ENCODE data around the gene CHML.

The CHML gene

GRCh38 chr1:241644259-241644658 is 4.1 kb upstream of the CHML start:
- no peak for DNase-seq

- no peak for DNase-seq
Observed at GRCh38 chr1:241642593-241642944, 2.4 kb upstream of the CHML start.

GRCh38 chr1:241641773-241642592 is 1.8 kb upstream of the CHML start:
- no peak for DNase-seq

- no peak for DNase-seq
Observed at GRCh38 chr1:241640867-241641622, 876 bp upstream of the CHML start.

- DNase-seq, result peak; percentile 29
Observed at GRCh38 chr1:241639623-241640148, 483 bp downstream of the CHML start.

- no peak for DNase-seq
Observed at GRCh38 chr1:241638909-241639622, 1.1 kb downstream of the CHML start.

- DNase-seq, result no peak
Observed at GRCh38 chr1:241638099-241638682, 2.0 kb downstream of the CHML start.

GRCh38 chr1:241637604-241638003 is 2.6 kb downstream of the CHML start:
- DNase-seq, result no peak

GRCh38 chr1:241637046-241637590 is 3.1 kb downstream of the CHML start:
- DNase-seq, result no peak

- no peak for DNase-seq
Observed at GRCh38 chr1:241636291-241636690, 3.9 kb downstream of the CHML start.

GRCh38 chr1:241635556-241636152 is 4.5 kb downstream of the CHML start:
- no peak for DNase-seq

- no peak for DNase-seq
Observed at GRCh38 chr1:241632987-241633386, 7.2 kb downstream of the CHML start.

GRCh38 chr1:241631674-241632073 is 8.5 kb downstream of the CHML start:
- DNase-seq, result no peak

- DNase-seq, result no peak
Observed at GRCh38 chr1:241630899-241631298, 9.3 kb downstream of the CHML start.

- no peak for DNase-seq
Observed at GRCh38 chr1:241630476-241630875, 9.7 kb downstream of the CHML start.

GRCh38 chr1:241630005-241630404 is 10.2 kb downstream of the CHML start:
- DNase-seq, result no peak

- peak; percentile 57 for DNase-seq
Observed at GRCh38 chr1:241627453-241628259, 12.5 kb downstream of the CHML start.

GRCh38 chr1:241624935-241625334 is 15.2 kb downstream of the CHML start:
- no peak for DNase-seq

GRCh38 chr1:241622669-241623068 is 17.5 kb downstream of the CHML start:
- no peak for DNase-seq

GRCh38 chr1:241617426-241617825 is 22.7 kb downstream of the CHML start:
- DNase-seq, result no peak
